ENCODE results near the gene PRDM11. TPM values are rescaled to one million over a fixed set of nuclear protein-coding genes. Genes with fewer than 3 reads are reported as not detected.

The PRDM11 gene
- total and polyA plus RNA-seq, 10 of the 15 experiments (the other 5 are each of a cell fraction or from before 2014, with no cell fraction given), result 0.03 to 2.4 (median 0.53) TPM

GRCh38 chr11:45188127-45188526 lies 41.7 kb downstream of the PRDM11 start (continued):
- TF ChIP-seq ZBTB40 (IDR thresholded peaks at IDR 0.05; ENCODE audit: borderline replicate concordance) (no peak), MTA3 (IDR thresholded peaks at IDR 0.05; ENCODE audit: borderline replicate concordance, low read length) (no peak), CEBPZ (IDR thresholded peaks at IDR 0.05; ENCODE audit: low read depth, low read length) (no peak), MEF2B (IDR thresholded peaks at IDR 0.05; ENCODE audit: partially characterized antibody, poor library complexity, severe bottlenecking) (no peak), POU2F2 (IDR thresholded peaks at IDR 0.05; ENCODE audit: borderline replicate concordance, low read depth, low read length) (no peak)
